Cardiac septum (tissue), 1 donor: ENCODE data around the gene RRAS. TPM values are rescaled to one million over a fixed set of nuclear protein-coding genes. Genes with fewer than 3 reads are reported as not detected.

Source experiments
- DNase-seq: peaks from one replicate; pipeline ENCODE4 v3.0.0-alpha.2; 2020; ENCODE audit warnings: low spot score
- intact Hi-C: fragments of 100-400 bp; cut with DNase I; formaldehyde crosslinking; loops from one replicate; pipeline ENCODE4 v1.14.0; 2022
- microRNA-seq: library from miRNA; unstranded; fragments of <30 nt; microRNA quantifications from one replicate; pipeline ENCODE4 v1.2.0, GENCODE V29; 2020
- total RNA-seq: library from RNA; stranded (reverse); fragmentation: NEBNext Ultra II Directional; extraction: Animal tissue kit (Norgen Biotek cat#: 25700); gene quantifications from one replicate; pipeline ENCODE4 v1.2.1, GENCODE V29; 2021
- donor health status: DM: no; HTN: no; CAD: no.

The RRAS gene
- total RNA-seq, 1 donor from 2014 or later = 171 TPM

DNA sequence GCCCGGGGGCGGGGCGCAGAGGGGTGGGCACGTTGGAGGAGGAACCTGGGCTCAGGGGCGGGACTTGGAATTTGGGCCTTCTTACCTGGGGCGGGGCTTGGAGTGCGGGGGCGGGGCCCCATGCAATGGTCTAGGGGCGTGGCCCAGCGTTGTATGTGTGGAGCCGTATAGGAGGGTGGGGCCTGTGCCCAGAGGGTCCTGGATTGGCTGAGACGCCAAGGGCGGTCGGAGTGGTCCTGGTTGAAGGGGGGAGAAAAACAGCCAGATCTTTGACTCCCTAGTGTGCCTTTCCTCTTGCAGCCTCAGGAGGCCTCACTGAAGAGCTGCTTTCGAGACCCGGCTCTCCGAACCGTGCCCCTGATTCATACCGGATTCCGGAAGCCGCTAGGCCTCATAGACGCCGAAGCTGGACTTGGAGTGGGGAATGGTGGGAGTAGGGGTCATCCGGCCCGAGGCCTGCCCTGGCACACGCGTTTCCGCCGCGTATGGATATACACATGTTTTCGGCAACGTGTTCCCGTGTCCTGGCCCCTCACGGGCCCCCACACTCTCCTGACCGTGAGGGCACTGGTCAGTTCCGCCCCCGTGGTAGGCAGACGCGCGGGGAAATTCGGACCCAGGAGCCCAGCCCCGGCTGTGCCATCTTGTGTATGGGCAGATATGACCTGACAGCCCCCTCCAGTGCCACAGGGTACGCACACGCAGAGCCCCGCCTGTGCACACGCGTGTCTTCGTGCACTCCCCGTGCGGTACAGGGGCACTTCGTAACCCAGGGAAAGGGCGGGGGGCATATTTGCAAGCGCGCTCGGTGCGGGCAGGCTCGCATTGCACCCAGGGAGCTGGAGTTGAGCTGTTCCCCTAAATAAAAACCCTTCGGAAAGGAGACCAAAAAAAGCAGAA, 49.6 kb downstream of the RRAS start:
- intact Hi-C loops = loop anchor here (2.0 to 5.0 kb wide), 2 partner anchors 50 to 87 kb away; partner anchors contain the start of genes PRMT1 and RRAS
- peak; percentile 96 for DNase-seq

DNA sequence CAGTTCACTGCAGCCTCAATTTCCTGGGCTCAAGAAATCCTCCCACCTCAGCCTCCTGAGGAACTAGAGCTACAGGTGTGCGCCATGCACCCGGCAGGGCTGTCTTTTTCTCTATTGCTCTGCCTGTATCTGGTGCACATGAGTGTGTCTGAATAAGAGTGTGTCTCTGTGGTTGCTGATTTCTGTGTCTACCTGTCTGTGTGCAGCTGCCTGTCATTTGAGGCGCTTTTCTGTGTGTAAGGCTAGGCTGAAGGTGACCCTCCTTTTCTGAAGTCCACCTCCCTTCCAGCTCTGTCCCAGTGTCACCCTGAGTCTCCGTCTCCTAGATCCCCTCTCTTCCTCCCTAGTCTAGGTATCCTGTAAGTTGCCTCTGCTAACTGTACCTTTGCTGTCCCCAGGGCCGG, 50.4 kb downstream of the RRAS start:
- DNase-seq = no peak
- intact Hi-C loops = no loop called here

DNA sequence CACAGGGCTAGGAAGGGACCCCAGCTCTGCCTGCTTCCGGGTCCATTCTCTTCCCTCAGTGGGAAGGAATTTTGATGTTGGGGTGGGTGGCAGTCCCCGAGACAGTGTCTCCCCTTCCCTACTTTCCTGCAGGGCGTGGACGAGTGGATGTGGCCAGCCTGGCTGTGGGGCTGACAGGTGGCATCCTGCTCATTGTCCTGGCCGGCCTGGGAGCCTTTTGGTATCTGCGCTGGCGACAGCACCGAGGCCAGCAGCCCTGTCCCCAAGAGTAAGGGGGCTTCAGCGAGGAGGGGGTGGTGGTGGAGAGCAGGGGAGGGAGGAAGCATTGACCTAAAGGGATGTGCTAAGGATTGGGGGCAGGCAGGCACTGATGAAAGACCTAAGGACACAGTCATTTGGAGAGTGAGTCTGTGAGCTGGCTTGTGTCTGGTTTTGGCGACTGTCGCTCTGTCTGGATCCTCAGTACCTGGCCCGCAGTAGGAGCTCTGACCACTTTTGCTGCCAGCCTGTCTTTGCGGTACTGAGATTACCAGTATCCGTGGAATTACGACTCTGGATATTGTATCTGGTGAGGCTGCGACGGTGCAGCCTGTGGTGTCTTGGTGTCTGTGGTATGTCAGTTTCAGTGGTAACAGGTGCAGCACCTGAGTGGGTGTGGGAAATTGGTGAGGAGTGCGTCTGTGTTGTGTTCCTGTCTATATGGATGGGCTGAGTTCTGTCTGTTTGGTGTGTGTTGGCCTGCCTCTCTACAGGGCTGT, 51.4 kb downstream of the RRAS start:
- no peak for DNase-seq
- intact Hi-C loops = no loop called here

DNA sequence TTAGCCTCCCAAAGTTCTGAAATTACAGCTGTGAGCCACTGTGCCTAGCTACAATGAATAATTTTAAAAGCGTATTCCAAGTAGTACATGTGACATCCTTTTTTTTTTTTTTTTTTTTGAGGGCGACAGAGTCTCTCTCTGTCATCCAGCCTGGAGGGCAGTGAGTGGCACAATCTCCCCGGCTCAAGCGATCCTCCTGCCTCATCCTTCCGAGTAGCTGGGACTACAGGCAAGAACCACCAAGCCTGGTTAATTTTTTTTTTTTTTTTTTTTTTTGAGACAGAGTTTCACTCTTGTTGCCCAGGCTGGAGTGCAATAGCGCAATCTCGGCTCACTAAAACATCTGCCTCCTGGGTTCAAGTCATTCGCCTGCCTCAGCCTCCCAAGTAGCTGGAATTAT, 52.7 kb downstream of the RRAS start:
- no peak for DNase-seq
- intact Hi-C loops = no loop called here

Small RNA genes lying within 50 kb of the gene (microRNA-seq; reads per million reads assigned to microRNA genes)
- not detected for gene MIR5088

Other genes with a start within 250 kb of the RRAS start
- gene PTH2, start 216.7 kb downstream of the RRAS start, total RNA-seq = not detected
- not detected for gene GFY, start 214.8 kb downstream of the RRAS start, total RNA-seq
- 1.6 TPM for gene SLC17A7, start 198.6 kb downstream of the RRAS start, total RNA-seq
- 24.2 TPM for gene PIH1D1, start 188.3 kb downstream of the RRAS start, total RNA-seq
- 7.7 TPM for gene ALDH16A1, start 186.9 kb downstream of the RRAS start, total RNA-seq
- gene FLT3LG, start 165.9 kb downstream of the RRAS start, total RNA-seq = 3.8 TPM
- gene RPL13A, start 152.5 kb downstream of the RRAS start, total RNA-seq = 1,030 TPM
- 729 TPM for gene RPS11, start 143.7 kb downstream of the RRAS start, total RNA-seq
- gene FCGRT, start 127.5 kb downstream of the RRAS start, total RNA-seq = 50.6 TPM
- gene RCN3, start 112.1 kb downstream of the RRAS start, total RNA-seq = 14.0 TPM
- 34.5 TPM for gene NOSIP, start 59.6 kb downstream of the RRAS start, total RNA-seq
- 0.40 TPM for gene PRRG2, start 58.8 kb downstream of the RRAS start, total RNA-seq
- 15.9 TPM for gene PRR12, start 49.0 kb downstream of the RRAS start, total RNA-seq
- gene SCAF1, start 2.1 kb upstream of the RRAS start, total RNA-seq = 53.1 TPM
- 33.7 TPM for gene IRF3, start 25.7 kb upstream of the RRAS start, total RNA-seq
- gene BCL2L12, start 25.8 kb upstream of the RRAS start, total RNA-seq = 8.9 TPM
- gene PRMT1, start 37.1 kb upstream of the RRAS start, total RNA-seq = 124 TPM
- gene ADM5, start 49.5 kb upstream of the RRAS start, total RNA-seq = 0.19 TPM
- gene CPT1C, start 51.0 kb upstream of the RRAS start, total RNA-seq = 3.1 TPM
- 0.24 TPM for gene TSKS, start 123.2 kb upstream of the RRAS start, total RNA-seq
- gene AP2A1, start 126.9 kb upstream of the RRAS start, total RNA-seq = 63.9 TPM
- 13.7 TPM for gene FUZ, start 173.1 kb upstream of the RRAS start, total RNA-seq
- gene MED25, start 178.1 kb upstream of the RRAS start, total RNA-seq = 33.0 TPM
- 95.8 TPM for gene PTOV1, start 211.0 kb upstream of the RRAS start, total RNA-seq
- gene PNKP, start 227.4 kb upstream of the RRAS start, total RNA-seq = 49.5 TPM
- 35.8 TPM for gene AKT1S1, start 237.2 kb upstream of the RRAS start, total RNA-seq
- gene TBC1D17, start 237.6 kb upstream of the RRAS start, total RNA-seq = 48.0 TPM